Activated CD4-positive, alpha-beta T cell treated with anti-CD3 and anti-CD28 coated beads for 4 hours (primary cell): ENCODE measurements around the gene PBX3.

Experiments used
- DNase-seq, 2 donors: peaks; one replicate each; pipeline ENCODE4 v3.0.0-alpha.2; 2020

Gene PBX3

DNA sequence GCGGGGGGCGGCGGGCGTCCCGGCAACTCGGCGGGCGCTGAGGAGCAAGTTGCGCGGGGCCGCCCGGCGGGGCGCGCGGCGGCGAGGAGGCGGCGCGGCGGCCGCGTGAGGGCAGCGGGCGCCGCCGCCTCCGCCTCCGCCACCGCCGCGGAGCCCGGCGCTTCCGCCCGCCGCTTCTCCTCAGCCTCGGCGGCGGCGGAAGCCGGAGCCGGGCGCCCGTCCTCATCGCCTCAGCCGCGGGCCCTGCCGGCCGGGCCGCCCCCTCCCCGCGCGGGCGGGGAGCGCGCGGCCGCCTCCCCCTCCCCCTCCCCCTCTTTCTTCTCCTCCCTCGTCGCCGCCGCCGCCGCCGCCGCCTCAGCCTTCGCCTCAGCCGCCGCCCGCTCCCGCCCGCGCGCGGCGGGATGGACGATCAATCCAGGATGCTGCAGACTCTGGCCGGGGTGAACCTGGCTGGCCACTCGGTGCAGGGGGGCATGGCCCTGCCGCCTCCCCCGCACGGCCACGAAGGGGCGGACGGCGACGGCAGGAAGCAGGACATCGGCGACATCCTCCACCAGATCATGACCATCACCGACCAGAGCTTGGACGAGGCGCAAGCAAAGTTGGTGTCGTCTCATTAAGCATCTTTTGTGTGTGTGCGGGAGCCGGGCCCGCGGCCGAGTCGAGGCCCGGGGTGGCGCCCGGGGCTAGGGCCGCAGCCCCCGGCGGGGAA lies at the start of gene PBX3:
Gene PBX3 (plus strand): TSS at position 321 of the 712 bp plus-strand sequence.
- DNase-seq = peak; percentile 43 to 51

DNA sequence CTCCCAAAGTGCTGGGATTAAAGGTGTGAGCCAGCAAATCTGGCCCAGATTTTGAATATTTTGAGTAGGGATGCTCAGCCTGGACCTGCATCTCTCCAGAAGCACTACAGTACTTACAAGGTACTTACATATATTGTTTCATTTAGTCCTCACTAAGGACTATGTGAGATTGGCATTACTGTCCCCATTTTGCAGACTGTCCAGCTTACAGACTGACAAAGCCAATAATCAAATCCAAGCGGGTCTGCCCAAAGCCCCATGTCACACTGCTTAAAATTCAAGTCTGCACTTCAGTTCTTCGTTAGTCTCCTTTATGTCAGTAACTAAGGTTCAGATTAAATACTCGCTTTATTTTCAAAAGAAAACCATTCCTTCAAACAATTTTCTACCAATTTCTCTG lies 47.3 kb upstream of the PBX3 start:
- no peak for DNase-seq

DNA sequence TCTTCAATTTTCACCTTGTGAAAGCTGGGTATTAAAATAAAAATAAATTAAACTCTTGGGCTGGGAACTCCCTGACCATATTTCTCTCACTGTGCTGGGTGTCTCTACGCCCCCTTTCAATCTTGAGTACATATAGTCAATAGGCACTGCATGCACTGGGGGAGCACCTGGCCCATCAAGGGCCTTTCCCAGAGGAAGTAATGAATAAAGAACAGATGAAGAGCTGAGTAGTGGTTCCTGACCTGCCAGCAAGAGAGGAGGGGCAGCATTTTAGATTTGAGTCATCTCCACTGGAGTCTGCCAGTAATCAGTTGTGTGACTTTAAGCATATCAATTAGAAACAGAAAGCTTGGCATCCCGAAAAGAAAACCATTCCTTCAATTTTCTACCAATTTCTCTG lies 46.4 kb upstream of the PBX3 start:
- no peak for DNase-seq

DNA sequence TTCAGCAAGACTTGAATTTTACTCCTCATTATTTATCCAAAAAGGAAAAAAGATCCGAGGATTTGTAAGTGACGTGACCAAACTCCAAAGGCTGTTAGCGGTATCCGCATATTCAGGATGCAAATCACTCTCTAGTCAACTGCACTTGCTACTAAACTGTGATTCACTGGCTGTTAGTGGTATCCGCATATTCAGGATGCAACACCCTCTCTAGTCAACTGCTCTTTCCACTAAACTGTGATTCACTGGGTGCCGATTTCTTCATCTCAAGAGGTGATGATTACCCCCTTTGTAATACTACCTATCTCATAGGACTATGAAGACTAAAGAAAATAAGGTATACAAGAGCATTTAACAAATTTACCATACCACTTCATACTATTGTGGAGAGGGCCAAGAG lies 45.8 kb upstream of the PBX3 start:
- DNase-seq = no peak

DNA sequence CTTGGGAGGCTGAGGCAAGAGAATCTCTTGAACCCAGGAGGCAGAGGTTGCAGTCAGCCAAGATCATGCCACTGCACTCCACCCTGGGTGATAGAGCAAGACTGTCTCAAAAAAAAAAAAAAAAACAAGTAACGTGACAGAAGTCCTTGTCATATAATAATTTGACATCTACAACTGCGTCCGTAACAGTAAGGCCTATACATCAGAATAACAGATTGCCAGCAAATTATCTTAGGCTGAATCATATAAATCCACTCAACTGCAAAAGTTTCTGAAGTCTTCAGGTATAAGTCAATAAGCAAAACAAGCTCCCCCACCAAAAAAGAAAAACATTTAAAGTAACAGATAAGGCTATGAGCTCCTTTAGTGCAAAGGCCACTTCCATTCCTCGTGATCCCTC lies 43.5 kb upstream of the PBX3 start:
- DNase-seq = no peak

DNA sequence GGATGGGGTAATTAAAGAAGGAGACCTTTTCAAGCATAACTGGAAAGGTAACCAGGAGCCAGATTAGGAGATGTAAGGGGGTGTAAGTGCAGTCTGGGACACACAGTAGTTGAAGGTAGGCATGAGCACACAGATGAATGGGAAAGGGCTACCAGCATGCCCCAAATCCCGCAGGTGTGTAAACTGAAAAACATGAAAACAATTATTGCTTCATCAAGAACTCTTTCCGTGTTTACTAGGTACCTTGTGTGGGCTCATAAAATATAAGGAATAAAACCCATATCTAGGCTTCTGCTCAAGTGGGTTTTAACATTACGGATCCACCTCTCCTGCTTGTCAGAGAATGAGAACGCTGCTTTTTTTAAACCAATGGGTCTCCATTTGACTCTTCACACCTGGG lies 41.3 kb upstream of the PBX3 start:
- no peak for DNase-seq

DNA sequence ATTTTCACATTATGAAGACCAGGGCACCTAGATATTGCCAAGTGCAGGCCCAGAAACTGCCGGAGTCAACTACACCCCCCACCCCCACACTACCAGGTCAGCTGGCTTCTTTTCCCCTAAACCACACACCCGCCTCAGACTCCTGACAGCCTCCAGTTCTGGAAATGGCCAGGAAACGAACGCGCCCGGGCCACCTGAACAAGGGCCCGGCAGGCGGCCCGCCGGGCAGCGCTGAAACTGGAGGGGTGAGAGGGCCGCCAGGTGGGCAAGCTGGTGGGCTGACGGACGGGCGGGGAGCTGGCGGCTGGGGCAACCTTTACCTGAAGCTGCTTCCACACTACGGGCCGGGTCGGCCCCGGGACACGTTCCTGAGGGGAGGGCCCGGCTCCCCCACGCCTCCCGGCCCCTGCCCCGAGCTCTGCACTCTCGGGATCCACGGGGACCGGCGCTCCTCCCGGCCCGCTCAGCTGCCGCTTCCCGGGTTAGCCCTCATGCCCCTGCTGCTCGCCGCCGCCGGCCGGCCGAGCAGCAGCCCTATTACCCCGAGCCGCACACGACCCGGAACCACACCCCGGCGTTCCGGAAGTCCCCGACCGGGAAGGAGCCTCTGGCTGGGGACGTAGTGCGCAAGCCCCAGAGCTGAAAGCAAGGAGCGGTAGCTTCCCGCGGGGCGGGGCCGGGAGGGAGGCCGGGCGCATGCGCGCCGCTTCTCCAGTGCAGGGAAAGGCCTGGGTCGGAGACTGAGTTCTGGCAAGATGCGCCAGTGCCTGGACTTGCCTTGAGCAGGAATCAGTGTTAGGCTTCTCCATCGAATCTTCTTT lies 40.3 kb upstream of the PBX3 start, which contains the start of gene MAPKAP1:
Gene MAPKAP1 (minus strand): TSS at position 558 of the 821 bp plus-strand sequence. CDS start 34,634 bp downstream, outside the sequence.
- DNase-seq = peak; percentile 92 to 95

GRCh38 chr9:125707472-125707804 lies 39.7 kb upstream of the PBX3 start:
- no peak for DNase-seq

DNA sequence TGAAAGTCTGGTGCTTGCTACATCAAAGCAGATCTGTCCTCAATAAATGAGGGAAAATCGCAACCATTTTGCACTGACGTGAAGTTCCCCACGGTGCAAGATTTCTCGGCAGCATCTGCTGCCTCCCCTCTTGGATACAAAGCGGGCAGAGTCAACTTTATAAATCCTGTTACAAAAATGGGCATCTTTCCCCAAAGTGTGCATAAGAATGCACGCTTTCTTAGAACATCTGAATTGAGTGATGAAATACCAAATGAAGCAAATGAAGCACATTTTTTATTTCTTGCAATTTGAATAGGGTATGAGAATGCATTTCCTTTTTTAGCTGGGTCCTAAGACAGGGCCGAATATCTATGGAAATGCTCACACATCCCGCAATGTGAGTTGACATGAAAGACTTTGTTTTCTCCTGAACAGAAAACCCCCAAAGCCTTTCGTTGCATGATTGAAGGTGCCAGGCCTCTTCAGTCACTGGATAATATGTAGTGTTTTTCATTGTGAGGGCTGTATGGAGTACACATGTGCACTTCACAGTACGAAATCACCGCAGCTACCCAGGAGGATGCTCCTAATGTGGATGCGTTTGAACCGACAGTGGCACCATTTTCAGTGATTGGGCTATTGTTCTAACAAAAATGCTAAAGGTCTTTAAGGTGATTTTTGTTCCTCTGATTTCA lies 20.6 kb upstream of the PBX3 start:
- no peak for DNase-seq

- no peak for DNase-seq
These were observed 17.0 kb upstream of the PBX3 start for GRCh38 chr9:125730168-125730567.

GRCh38 chr9:125732562-125732961 lies 14.6 kb upstream of the PBX3 start:
- no peak for DNase-seq

- DNase-seq = no peak
These were observed 7.7 kb upstream of the PBX3 start for GRCh38 chr9:125739436-125739835.

- no peak for DNase-seq
These were observed 4.5 kb upstream of the PBX3 start for GRCh38 chr9:125742657-125743056.

DNA sequence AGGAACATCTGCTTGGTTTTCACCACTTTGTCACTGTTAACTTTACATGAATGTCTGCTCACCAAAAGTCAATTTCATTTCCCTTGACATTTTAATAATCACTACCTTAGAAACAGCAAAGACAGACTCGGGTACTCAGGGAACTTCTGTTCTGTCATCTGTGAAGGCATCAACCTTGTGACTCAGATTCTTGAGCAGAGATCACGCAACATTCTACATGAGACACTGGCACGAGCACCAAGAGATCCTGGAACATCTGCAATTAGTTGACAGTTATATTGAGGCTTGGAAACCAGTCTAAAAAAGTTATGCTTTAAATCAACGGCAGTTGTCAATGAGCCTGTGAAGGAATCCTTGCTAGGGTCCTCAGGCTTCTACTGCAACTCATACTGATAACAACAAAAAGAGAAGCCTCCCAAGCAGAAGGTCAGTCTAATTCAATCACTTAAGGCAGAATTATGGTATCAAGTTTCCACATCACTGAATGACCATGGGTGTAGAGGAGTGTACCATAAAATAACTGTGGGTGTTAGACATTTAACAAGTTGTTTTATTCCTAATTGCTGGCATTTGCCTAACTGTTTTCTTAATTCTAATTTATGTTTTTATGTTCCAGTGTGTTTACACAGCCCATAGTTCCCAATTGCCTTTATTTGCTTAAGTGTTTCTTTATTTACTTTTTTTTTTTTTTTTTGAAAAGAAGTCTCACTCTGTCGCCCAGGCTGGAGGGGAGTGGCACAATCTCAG lies 3.3 kb upstream of the PBX3 start:
- DNase-seq = no peak

DNA sequence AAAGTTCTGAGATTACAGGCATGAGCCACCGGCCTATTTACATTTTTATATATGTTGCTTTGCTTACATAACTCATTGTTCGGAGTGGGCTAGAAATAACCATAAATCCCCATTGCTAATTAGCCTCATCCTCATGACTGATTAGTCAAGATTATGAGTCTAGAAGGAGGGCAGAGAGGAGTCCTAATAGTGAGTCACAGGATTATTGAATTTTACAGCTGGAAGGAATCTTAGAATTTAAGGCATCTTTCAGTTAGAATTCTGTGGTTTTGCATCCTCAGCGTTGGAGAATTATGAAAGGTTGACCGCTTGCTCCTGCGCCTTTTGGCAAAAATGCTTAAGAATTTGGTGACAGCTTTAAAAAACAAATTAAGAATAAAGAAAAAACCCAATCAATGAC lies 2.6 kb upstream of the PBX3 start:
- no peak for DNase-seq

GRCh38 chr9:125745018-125745417 lies 2.2 kb upstream of the PBX3 start:
- DNase-seq = no peak

DNA sequence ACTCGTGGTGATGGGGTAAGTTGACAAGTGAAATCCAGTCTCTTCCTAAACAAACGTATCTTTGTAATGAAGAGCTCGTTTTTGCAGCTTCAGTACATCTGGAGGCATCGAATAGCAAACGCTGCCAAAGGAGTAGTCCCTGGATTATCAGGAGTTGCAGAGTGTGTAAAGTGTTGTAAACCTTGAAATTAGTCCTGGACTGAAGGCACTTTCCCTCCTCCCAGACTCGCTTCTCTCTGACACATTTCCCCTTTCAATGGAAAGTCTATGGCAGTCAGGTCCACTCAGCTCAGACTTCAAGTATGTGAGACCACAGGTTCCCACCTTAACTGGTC lies 1.5 kb upstream of the PBX3 start:
- DNase-seq = no peak

- peak; percentile 90 to 92 for DNase-seq
These were observed 978 bp upstream of the PBX3 start for GRCh38 chr9:125746017-125746773.

DNA sequence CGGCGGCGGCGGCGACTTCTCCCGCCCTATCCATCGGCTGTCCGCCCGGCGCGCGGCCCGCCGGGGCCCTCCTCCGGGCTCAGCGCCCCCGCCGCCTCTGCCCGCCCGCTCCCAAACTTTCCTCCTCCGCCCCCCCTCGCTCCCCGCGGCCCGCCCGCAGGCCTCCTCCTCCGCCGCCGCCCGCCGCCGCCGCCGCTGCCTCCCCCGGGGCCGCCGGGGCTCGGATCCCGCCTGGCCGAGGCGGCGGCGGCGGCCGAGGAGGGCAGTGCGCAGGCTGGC lies 460 bp upstream of the PBX3 start:
- DNase-seq = no peak

- DNase-seq = peak; percentile 13 to 14
These were observed 732 bp downstream of the PBX3 start for GRCh38 chr9:125747765-125748445.

DNA sequence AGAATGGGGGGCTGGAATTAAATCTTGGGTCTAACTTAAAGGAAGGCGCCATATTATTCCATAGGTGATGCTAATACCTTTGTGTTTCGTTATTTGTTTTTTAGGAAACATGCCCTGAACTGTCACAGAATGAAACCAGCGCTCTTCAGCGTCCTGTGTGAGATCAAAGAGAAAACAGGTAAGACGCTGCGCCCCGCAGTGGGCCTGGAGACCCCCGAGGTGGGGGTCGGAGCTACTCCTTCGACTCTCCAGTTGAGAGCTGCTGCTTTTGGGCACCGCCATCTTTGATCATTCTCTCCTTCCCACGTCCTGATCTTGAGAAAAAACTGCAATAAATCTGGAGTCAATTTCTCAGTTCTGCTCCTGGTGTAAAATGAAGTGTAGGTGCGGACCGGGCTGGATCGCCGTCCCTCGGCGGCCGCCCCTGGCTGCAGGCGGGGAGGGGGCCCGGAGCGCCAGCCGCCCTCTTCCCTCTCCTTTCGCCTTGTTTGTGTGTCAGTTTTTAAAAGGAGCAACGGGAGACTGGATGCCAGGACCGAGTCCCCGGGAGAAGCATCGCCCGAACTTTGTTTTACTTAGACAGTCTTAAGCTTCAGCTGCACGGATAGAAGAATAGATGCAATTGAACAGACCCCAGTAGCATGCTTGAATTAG lies 1.4 kb downstream of the PBX3 start:
- DNase-seq = no peak
